ENCODE measurements around the gene F8A1. TPM values are rescaled to one million over a fixed set of nuclear protein-coding genes. Genes with fewer than 3 reads are reported as not detected.

F8A1 gene
- total RNA-seq, 1 experiment from 2014 or later: 22.1 TPM

Small RNAs within 50 kb of the gene (small RNA-seq; reads per million reads assigned to genes)
- gene MIR1184-1: not detected

Other genes with a start within 250 kb of the F8A1 start
- gene CTAG2, start 232.8 kb upstream of the F8A1 start, total RNA-seq (2014; rRNA removed; shearing (Covaris generic)): not detected in 2 replicates
- gene GAB3, start 135.3 kb upstream of the F8A1 start, total RNA-seq (2014; rRNA removed; shearing (Covaris generic)): 0.08 TPM in 1 of 2 replicates, not detected in the other
- gene DKC1, start 123.5 kb upstream of the F8A1 start, total RNA-seq (2014; rRNA removed; shearing (Covaris generic)): 101 and 103 TPM in 2 replicates
- not detected in 2 replicates for gene MPP1, start 80.9 kb upstream of the F8A1 start, total RNA-seq (2014; rRNA removed; shearing (Covaris generic))
- not detected in 2 replicates for gene SMIM9, start 51.7 kb upstream of the F8A1 start, total RNA-seq (2014; rRNA removed; shearing (Covaris generic))
- 0.03 and 0.41 TPM in 2 replicates for gene F8, start 136.4 kb downstream of the F8A1 start, total RNA-seq (2014; rRNA removed; shearing (Covaris generic))
- 49.8 and 69.5 TPM in 2 replicates for gene FUNDC2, start 140.5 kb downstream of the F8A1 start, total RNA-seq (2014; rRNA removed; shearing (Covaris generic))
- gene CMC4, start 184.8 kb downstream of the F8A1 start, total RNA-seq (2014; rRNA removed; shearing (Covaris generic)): 5.3 and 11.0 TPM in 2 replicates
- gene MTCP1, start 184.8 kb downstream of the F8A1 start, total RNA-seq (2014; rRNA removed; shearing (Covaris generic)): 2.7 and 8.0 TPM in 2 replicates
- 12.0 and 20.4 TPM in 2 replicates for gene BRCC3, start 185.2 kb downstream of the F8A1 start, total RNA-seq (2014; rRNA removed; shearing (Covaris generic))

Data from HT-29 (cell line).